Endothelial cell (in vitro differentiated cells): ENCODE results near the gene CHCHD6. TPM values are rescaled to one million over a fixed set of nuclear protein-coding genes. Genes with fewer than 3 reads are reported as not detected.

Experiments
- DNase-seq: peaks from one replicate; pipeline ENCODE4 v3.0.0; 2021; ENCODE audit warnings: low spot score
- H3K27ac Mint-ChIP-seq: one replicate; pipeline ENCODE4 v1.8.0; 2021; ENCODE audit warnings: mixed read lengths, inconsistent platforms; ENCODE audit not compliant: unreplicated experiment
- H3K27me3 Mint-ChIP-seq: one replicate; pipeline ENCODE4 v1.8.0; 2021; ENCODE audit warnings: mild to moderate bottlenecking, moderate library complexity, mixed read lengths, inconsistent platforms; ENCODE audit not compliant: unreplicated experiment
- H3K36me3 Mint-ChIP-seq: one replicate; pipeline ENCODE4 v1.8.0; 2021; ENCODE audit warnings: mild to moderate bottlenecking, low read depth, mixed read lengths, inconsistent platforms; ENCODE audit not compliant: unreplicated experiment
- H3K4me1 Mint-ChIP-seq: one replicate; pipeline ENCODE4 v1.8.0; 2021; ENCODE audit warnings: mild to moderate bottlenecking, mixed read lengths, inconsistent platforms; ENCODE audit not compliant: unreplicated experiment
- H3K4me3 Mint-ChIP-seq: one replicate; pipeline ENCODE4 v1.8.0; 2021; ENCODE audit warnings: mild to moderate bottlenecking, mixed read lengths, inconsistent platforms; ENCODE audit not compliant: unreplicated experiment
- H3K9me3 Mint-ChIP-seq: one replicate; pipeline ENCODE4 v1.8.0; 2021; ENCODE audit warnings: mixed read lengths, inconsistent platforms; ENCODE audit not compliant: unreplicated experiment
- total RNA-seq: library from RNA; stranded (reverse); fragmentation: NEBNext Ultra II Directional; extraction: Animal tissue kit (Norgen Biotek cat#: 25700); gene quantifications from one replicate; pipeline ENCODE4 v1.2.1, GENCODE V29; 2021; ENCODE audit not compliant: unreplicated experiment
- TF ChIP-seq, protein P1 (sequence below): fragments of 200-600 bp; sonication (generic); IDR thresholded peaks from one replicate; pipeline ENCODE4 v1.5.0; 2021; ENCODE audit warnings: antibody characterized with exemption; ENCODE audit not compliant: unreplicated experiment

The CHCHD6 gene
- total RNA-seq, 1 donor from 2014 or later, result 9.2 TPM

DNA sequence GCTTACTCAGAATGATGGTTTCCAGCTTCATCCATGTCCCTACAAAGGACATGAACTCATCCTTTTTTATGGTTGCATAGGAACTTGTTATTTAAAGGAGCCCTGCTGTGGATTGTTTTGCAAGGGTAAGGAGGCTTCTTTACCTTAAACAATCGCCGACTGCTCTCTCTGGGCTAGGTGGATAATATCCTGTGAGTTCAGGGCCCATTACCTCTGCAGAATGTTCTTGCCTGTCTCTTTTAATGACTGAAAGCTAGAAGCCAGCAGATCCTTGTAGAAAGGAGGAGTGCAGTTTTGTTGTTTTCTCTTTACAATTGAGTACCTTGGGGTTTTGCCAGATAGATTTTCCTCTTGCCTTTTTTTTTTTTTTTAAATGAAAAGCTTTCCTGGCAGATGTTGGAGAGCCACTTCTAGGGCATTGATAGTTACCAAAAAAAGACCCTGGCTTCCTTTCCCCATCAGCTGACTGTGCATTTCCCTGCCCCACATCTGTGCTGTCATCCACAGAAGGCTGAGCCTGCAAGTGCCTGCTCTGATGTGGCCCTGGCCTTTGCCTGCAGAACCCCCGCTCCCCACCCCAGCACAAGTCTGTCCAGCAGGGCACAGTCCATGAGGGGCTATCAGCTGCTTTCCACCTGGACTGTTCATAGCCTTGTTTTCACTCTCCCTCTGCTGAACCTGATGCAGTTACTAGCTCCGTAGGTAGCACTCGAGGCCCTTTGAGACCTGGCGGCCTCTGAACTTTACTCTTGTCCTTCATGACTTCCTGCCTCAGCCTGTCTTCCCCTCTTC, 113.1 kb downstream of the CHCHD6 start:
- DNase-seq, result no peak
- TF ChIP-seq, protein P1, sequence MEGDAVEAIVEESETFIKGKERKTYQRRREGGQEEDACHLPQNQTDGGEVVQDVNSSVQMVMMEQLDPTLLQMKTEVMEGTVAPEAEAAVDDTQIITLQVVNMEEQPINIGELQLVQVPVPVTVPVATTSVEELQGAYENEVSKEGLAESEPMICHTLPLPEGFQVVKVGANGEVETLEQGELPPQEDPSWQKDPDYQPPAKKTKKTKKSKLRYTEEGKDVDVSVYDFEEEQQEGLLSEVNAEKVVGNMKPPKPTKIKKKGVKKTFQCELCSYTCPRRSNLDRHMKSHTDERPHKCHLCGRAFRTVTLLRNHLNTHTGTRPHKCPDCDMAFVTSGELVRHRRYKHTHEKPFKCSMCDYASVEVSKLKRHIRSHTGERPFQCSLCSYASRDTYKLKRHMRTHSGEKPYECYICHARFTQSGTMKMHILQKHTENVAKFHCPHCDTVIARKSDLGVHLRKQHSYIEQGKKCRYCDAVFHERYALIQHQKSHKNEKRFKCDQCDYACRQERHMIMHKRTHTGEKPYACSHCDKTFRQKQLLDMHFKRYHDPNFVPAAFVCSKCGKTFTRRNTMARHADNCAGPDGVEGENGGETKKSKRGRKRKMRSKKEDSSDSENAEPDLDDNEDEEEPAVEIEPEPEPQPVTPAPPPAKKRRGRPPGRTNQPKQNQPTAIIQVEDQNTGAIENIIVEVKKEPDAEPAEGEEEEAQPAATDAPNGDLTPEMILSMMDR, result no peak
- Mint-ChIP-seq H3K27ac (no peak overlapping the region), H3K4me1 (peaks cover 22% of the 10 kb centered on the region), H3K36me3 (no peaks in the 10 kb centered on the region), H3K9me3 (no peaks in the 10 kb centered on the region), H3K27me3 (peaks cover 2% of the 10 kb centered on the region), H3K4me3 (no peak overlapping the region)

DNA sequence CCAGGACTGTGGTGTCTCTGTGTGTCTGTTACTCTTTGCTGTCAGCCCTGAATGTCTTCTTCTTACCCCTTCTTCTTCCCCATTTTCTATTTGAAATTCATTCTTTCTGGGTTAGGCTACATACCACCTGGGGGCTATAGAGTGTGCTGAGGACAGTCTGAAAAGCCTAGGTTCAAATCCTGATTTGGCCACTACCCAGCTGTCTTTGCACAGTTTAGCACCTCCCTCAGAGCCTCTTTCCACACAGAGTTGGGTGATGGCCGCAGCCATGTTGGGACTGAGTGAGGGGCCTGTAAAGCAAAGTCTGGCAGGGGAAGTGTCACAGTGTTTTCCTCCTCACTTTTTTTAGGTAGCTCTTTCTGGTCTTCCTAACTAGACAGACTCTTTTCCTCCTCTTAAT, 113.7 kb downstream of the CHCHD6 start:
- Mint-ChIP-seq H3K27ac (no peak overlapping the region), H3K9me3 (no peaks in the 10 kb centered on the region), H3K27me3 (peaks cover 2% of the 10 kb centered on the region), H3K4me1 (peaks cover 22% of the 10 kb centered on the region), H3K4me3 (no peak overlapping the region), H3K36me3 (no peaks in the 10 kb centered on the region)
- TF ChIP-seq, protein P1, result no peak
- DNase-seq, result no peak

DNA sequence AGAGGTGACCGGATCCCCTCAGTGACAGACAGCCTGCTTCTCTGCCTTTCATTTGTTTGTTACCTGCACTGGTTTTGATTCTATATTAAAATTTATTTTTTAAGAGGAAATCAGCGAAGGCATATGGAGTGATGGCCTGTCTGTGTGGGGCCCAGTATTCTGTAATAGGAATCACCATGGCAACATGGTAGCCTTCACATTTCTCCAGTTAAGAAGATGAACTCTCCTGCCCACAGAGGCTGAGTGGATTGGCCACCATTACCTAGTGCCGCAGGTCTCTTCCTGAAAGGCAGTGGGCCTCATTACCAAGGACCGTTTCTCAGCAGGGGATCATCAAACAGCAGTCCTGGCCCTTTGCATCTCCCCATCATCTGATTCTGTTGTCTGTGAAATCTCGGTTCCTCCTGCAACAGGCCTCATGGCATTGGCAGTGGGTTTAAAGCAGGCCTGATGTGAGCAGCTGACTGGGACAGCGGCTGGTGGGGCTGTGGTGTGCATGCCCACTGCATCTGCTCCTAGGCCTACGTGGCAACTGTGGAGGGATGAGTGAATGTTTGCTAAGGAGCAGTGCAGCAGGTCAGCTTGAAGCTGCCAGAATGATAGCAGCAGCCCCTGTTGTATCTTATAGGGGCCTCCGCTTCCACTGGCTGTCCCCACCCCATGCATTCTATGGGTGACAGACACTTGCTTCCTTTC, 114.5 kb downstream of the CHCHD6 start:
- TF ChIP-seq, protein P1, result no peak
- Mint-ChIP-seq H3K9me3 (no peaks in the 10 kb centered on the region), H3K36me3 (no peaks in the 10 kb centered on the region), H3K27ac (no peak overlapping the region), H3K4me3 (no peak overlapping the region), H3K27me3 (peaks cover 2% of the 10 kb centered on the region), H3K4me1 (peaks cover 22% of the 10 kb centered on the region)
- no peak for DNase-seq

DNA sequence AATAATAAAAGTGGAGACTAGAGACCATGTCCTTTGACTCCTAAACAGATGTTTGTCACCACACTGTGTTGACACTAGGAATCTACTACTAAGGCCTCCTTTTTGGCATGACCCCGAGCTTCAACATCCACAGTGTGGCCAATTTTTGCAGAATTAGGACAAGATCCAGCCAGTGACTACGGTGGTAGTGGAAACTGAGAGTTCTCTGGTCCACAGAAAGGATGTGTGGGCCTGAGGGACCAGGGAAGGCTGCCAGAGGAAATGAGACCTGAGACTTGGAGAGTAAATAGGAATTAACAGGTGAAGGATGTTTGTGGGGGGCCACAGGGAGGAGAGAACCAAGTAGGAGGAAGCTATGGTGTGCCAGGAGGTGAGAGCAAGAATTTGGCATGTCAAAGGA, 122.7 kb downstream of the CHCHD6 start:
- H3K4me3 Mint-ChIP-seq, result no peak overlapping the region
- no peak for DNase-seq
- H3K36me3 Mint-ChIP-seq, result no peaks in the 10 kb centered on the region
- H3K27ac Mint-ChIP-seq, result no peak overlapping the region
- TF ChIP-seq, protein P1, result no peak
- H3K27me3 Mint-ChIP-seq, result no peaks in the 10 kb centered on the region
- H3K9me3 Mint-ChIP-seq, result no peaks in the 10 kb centered on the region
- peaks cover 9% of the 10 kb centered on the region for H3K4me1 Mint-ChIP-seq

DNA sequence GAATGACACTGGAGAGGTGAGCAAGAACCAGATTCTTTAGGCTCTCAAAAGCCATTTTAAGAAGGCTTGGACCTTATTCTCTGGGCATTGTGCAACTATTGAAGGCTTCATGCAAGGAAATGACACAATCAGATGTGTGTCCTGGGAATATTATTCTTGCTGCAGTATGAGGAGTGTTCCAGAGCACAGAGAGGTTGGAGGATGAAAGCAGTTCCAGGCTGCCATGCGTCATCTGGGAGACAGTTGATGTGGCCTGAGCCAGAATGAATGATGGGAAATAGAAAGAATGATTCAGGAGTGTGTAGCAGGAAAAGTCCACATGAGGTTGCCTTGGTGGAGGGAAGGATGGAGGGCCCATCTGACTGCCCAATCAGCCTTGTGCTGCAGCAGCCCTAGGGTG, 123.1 kb downstream of the CHCHD6 start:
- H3K27ac Mint-ChIP-seq, result no peak overlapping the region
- no peak for DNase-seq
- peaks cover 9% of the 10 kb centered on the region for H3K4me1 Mint-ChIP-seq
- H3K9me3 Mint-ChIP-seq, result no peaks in the 10 kb centered on the region
- no peaks in the 10 kb centered on the region for H3K27me3 Mint-ChIP-seq
- no peaks in the 10 kb centered on the region for H3K36me3 Mint-ChIP-seq
- TF ChIP-seq, protein P1, result no peak
- no peak overlapping the region for H3K4me3 Mint-ChIP-seq
